ENCODE results near the gene IDH3B.

IDH3B gene

GRCh38 chr20:2655331-2656116, 8.5 kb downstream of the IDH3B start:
- DNase-seq, result no peak

GRCh38 chr20:2654831-2655230, 9.2 kb downstream of the IDH3B start:
- no peak for DNase-seq

DNA sequence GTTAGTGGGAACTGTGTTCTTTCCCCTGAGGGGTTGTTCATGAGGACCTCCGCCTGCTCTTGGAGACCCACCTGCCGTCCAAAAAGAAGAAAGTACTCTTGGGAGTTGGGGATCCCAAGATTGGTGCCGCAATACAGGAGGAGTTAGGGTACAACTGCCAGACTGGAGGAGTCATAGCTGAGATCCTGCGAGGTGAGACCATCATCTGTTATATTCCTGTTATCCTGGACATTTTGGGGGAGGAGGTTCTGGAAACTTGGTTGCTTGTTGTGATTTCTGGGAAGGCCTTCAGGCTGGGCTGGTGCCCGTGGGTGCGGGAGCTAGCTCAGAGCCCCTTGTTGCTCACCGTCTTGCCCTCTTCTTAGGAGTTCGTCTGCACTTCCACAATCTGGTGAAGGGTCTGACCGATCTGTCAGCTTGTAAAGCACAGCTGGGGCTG, 9.6 kb downstream of the IDH3B start:
- DNase-seq, result no peak

DNA sequence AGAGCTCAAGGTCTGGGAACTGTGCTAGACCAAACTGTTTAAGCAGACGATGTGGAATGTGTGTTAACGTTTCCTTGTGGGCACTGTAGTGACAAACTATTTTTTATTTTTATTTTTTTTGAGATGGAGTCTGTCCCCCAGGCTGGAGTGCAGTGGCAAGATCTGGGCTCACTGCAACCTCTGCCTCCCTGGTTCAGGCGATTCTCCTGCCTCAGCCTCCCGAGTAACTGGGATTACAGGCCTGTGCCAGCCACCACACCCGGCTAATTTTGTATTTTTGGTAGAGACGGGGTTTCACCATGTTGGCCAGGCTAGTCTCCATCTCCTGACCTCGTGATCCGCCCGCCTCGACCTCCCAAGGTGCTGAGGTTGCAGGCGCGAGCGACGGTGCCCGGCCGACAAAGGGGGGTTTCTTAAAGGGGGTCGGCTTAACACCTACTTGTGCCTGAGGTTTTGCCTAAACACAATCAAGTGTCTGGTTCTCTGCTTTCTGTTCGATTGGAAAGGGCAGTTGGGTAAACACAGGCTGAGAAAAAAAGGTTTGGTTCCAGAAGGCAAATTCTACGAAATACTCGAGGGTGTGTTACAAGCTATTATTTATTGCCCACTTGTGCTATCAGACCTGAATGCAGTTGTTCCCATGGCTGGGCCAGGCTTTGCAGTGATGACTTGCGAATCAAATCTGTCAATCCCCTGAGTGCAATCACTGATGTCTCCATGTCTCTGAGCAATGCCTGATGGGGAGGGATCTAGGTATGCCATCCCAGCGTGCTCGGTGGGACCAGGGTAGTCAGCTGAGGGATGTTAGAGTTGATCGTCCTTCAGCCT, 10.2 kb downstream of the IDH3B start:
- no peak for DNase-seq

GRCh38 chr20:2652724-2653555, 11.1 kb downstream of the IDH3B start:
- no peak for DNase-seq

GRCh38 chr20:2651772-2652723, 12.0 kb downstream of the IDH3B start, which contains the start of gene NOP56:
TSS of gene NOP56 (plus strand) at chr20:2652632. CDS start at chr20:2652661, 29 bp downstream.
- peak; percentile 62 for DNase-seq

- no peak for DNase-seq
These were observed 20.3 kb downstream of the IDH3B start for GRCh38 chr20:2643708-2644107.

DNA sequence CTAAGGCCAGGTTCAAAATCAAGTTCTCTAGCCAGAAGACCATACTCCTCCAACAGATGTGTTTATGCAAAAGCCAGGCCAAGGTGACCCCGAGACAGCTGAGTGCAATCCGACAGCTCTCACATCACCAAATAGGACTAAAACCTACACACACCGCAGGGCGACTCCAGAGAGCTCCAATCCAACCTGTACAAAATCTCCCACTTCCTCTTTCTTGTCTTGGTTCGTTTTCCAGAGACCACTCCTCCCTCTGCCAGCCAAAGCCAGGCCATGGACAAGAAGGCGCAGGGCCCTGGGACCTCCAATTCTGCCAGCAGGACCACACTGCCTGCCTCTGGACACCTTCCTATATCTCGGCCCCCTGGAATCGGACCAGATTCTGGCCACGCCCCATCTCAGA, 23.1 kb downstream of the IDH3B start:
- DNase-seq, result no peak

DNA sequence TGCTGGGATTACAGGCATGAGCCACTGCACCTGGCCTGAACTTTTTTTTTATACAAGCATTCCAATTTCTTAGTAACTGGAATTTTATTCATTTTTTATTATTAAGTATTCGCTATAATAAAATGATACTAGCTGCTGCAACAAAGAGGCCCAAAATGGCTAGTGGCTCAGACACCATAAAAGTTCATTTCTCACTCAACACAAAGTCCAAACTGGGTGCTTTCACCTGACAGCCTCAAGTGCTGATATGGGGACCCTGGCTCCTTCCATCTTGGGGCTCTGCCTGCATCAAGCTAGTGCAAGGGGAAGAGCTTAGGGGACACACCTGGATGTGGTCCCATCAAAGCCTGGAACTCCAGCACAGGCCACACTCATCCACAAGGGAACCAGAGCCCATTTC, 23.8 kb downstream of the IDH3B start:
- DNase-seq, result no peak

- DNase-seq, result no peak
These were observed 26.8 kb downstream of the IDH3B start for GRCh38 chr20:2637246-2637645.

GRCh38 chr20:2633381-2633780, 30.6 kb downstream of the IDH3B start:
- DNase-seq, result no peak

- no peak for DNase-seq
These were observed 32.8 kb downstream of the IDH3B start for GRCh38 chr20:2631228-2631627.

GRCh38 chr20:2626853-2627541, 37.0 kb downstream of the IDH3B start:
- no peak for DNase-seq

- no peak for DNase-seq
These were observed 39.0 kb downstream of the IDH3B start for GRCh38 chr20:2625062-2625461.

- no peak for DNase-seq
These were observed 39.8 kb downstream of the IDH3B start for GRCh38 chr20:2624190-2624589.

DNA sequence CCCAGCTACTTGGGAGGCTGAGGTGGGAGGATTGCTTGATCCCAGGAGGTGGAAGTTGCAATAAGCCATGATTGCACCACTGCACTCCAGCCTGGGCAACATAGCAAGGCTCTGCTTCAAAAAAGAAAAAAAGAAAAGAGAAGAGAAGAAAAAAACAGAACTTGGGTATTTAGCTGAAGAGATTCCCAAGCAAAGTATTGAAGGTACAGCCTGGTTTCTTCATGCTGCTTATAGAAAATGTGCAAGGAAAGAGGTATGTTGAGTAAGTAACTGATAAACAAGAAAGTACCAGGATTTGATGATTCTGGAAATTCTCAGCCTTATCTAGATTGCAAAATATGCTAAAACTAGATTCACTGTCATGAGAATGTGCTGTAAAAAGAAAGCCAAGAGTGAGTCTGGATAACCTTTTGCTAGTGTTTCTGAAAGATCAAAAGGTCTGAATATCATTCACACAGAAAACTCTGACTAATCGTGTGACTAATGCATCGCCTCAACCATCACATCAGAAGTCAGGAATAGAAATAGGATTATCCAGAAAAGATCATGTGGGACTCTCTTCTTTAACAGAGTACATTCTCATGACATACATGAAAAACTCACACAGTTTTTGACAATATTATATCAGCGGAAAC, 43.9 kb downstream of the IDH3B start:
- DNase-seq, result no peak

DNA sequence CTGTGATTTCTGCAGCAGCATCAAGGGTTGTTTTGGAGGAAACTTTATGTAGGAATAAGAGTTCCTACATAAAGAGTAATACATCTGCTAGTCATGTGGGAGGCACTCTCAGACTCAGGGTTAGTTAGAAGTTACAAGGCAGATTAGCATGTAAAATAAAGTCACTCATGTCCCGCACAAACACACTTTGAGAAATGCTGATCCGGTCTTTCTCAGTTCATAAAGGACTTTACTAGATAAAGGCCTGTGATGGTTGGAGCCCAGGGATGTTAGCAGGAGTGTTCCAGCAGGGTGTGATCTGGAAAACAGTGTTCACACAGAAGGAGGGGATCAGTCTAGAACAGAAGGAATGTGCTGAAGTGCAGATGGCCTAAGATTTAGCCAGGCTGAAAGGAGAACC, 44.7 kb downstream of the IDH3B start:
- no peak for DNase-seq

DNA sequence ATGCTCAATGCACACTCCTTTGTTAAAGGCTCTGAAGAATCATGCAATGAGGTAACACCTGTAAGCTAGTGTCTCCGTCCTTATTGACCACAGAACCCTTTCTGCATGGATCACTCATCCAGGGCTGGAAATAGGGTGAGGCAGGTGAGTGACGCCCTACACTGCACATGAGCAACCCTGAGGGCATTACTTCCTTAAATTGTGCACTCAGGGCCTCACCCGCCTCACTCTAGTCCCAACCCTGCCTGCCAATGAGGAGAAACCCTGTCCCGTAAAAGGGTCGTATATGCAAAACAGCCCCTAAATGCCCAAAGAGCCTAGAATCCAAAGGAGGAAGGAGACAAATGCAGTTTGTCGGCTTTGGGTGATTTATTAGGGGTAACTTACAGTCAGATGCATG, 45.2 kb downstream of the IDH3B start:
- no peak for DNase-seq

DNA sequence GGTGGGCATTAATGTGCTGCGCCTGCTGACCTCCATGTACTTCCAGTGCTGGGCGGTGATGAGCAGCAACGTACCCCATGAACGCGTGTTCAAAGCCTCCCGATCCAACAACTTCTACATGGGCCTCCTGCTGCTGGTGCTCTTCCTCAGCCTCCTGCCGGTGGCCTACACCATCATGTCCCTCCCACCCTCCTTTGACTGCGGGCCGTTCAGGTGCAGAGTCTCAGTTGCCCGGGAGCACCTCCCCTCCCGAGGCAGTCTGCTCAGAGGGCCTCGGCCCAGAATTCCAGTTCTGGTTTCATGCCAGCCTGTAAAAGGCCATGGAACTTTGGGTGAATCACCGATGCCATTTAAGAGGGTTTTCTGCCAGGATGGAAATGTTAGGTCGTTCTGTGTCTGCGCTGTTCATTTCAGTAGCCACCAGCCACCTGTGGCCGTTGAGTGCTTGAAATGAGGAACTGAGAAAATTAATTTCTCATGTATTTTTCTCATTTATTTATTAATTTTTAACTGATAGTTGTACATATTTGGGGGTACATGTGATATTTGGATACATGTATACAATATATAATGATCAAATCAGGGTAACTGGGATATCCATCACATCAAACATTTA, 46.8 kb downstream of the IDH3B start:
- no peak for DNase-seq

GRCh38 chr20:2616634-2617033, 47.4 kb downstream of the IDH3B start:
- DNase-seq, result no peak

Data from NCI-H1417 treated with DMSO at 0.1 percent for 48 hours (cell line).